Bronchial epithelial cell (primary cell): ENCODE data around the gene PFDN1. TPM values are rescaled to one million over a fixed set of nuclear protein-coding genes. Genes with fewer than 3 reads are reported as not detected.

Experiments used
- DNase-seq: peaks from one replicate; pipeline ENCODE4 v3.0.0-alpha.2; 2010; ENCODE audit warnings: low read depth
- FAIRE-seq: peaks from 2 replicates; lab custom pipeline; 2011; peaks lifted over from hg19 to GRCh38; lab: Jason Lieb, UNC
- H3K27me3 ChIP-seq: 2 replicates; pipeline ENCODE4 v1.5.1; 2011; ENCODE audit warnings: low read length; ENCODE audit not compliant: control insufficient read depth, insufficient read depth
- H3K36me3 ChIP-seq: 2 replicates; pipeline ENCODE4 v1.5.1; 2011; ENCODE audit warnings: low read length; ENCODE audit not compliant: control insufficient read depth, insufficient read depth
- H3K4me3 ChIP-seq: 2 replicates; pipeline ENCODE4 v1.5.1; 2011; ENCODE audit warnings: mild to moderate bottlenecking, low read depth, low read length, control low read depth
- total RNA-seq: library from RNA; depleted of rRNA; stranded (reverse); fragments of >200 nt; gene quantifications from 2 replicates; pipeline ENCODE4 v1.2.1, GENCODE V29; 2014
- TF ChIP-seq, protein P1 (sequence below): IDR thresholded peaks from 2 replicates; pipeline ENCODE4 v1.5.1; 2011; ENCODE audit warnings: mild to moderate bottlenecking, moderate library complexity, low read length, control low read depth, inconsistent platforms; ENCODE audit not compliant: insufficient read depth, severe bottlenecking

Gene PFDN1
- total RNA-seq, 1 donor from 2014 or later = 34.5 TPM

DNA sequence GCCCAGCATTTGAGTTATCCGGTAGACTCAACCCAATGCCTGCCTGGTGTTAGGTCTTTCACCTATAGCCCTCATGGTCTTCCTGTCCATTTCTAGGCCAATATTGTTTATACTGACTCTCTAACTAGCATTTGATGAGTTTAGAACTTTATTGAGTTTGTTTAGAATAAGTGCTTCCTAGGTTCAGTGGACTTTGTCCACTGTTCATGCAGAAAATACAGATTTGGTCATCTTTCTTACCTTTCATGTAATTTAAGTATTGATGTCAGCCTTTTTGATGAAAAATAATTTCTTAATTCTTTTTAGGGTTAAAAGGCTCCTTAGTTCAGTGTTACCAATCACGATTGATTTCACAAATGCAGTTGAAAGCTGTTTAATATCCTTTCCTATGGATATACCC lies 105.9 kb downstream of the PFDN1 start:
- DNase-seq (no peak), FAIRE-seq (no peak)
- H3K27me3 ChIP-seq = no peaks in the 10 kb centered on the region
- no peak overlapping the region for H3K4me3 ChIP-seq
- TF ChIP-seq, protein P1, sequence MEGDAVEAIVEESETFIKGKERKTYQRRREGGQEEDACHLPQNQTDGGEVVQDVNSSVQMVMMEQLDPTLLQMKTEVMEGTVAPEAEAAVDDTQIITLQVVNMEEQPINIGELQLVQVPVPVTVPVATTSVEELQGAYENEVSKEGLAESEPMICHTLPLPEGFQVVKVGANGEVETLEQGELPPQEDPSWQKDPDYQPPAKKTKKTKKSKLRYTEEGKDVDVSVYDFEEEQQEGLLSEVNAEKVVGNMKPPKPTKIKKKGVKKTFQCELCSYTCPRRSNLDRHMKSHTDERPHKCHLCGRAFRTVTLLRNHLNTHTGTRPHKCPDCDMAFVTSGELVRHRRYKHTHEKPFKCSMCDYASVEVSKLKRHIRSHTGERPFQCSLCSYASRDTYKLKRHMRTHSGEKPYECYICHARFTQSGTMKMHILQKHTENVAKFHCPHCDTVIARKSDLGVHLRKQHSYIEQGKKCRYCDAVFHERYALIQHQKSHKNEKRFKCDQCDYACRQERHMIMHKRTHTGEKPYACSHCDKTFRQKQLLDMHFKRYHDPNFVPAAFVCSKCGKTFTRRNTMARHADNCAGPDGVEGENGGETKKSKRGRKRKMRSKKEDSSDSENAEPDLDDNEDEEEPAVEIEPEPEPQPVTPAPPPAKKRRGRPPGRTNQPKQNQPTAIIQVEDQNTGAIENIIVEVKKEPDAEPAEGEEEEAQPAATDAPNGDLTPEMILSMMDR = no peak
- H3K36me3 ChIP-seq = peaks cover 1% of the 10 kb centered on the region

DNA sequence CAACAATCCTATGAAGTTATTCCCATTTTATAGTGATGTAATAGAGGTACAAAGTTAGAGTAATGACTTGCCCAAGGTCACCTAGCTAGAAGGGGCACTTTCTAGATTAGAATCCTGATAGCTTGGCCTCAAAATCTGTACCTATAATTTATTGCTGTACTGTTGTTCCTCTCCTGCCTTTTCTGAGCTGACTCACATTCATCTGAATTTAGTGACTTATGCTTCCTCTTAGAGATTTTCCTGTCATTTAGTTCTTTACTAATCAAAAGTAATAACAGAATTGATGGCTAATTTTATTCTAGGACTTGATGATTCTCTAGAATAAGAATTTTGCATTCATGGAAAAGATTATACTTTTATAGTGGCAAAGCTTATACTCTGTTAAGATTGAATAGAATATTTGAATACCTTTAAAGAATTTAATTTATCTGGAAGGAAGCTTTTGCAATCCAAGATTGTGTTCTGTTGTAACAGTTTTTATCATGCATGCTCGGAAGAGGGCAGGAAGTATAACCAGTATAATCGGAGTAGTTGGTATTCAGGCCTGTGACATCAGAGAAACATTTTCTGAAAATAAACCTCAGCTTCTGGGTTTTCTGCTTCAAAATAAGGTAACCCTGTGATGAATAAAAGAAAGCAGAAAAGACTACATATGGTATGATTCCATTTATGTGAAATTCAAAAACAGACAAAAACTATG lies 106.6 kb downstream of the PFDN1 start:
- DNase-seq (no peak), FAIRE-seq (no peak)
- Histone ChIP-seq H3K27me3 (no peaks in the 10 kb centered on the region), H3K36me3 (peaks cover 1% of the 10 kb centered on the region), H3K4me3 (no peak overlapping the region)
- TF ChIP-seq, protein P1 = no peak

Other genes starting within 250 kb of the PFDN1 start
- 6.6 and 12.3 TPM in 2 replicates for gene PURA, start 189.0 kb downstream of the PFDN1 start, total RNA-seq
- gene IGIP, start 177.2 kb downstream of the PFDN1 start, total RNA-seq = 5.3 and 5.9 TPM in 2 replicates
- 22.4 and 25.5 TPM in 2 replicates for gene CYSTM1, start 127.9 kb downstream of the PFDN1 start, total RNA-seq
- gene HBEGF, start 43.5 kb upstream of the PFDN1 start, total RNA-seq = 23.8 and 76.6 TPM in 2 replicates
- gene SLC4A9, start 57.1 kb upstream of the PFDN1 start, total RNA-seq = 0.38 TPM in 1 of 2 replicates, not detected in the other
- 77.1 and 85.8 TPM in 2 replicates for gene ANKHD1, start 98.7 kb upstream of the PFDN1 start, total RNA-seq
- gene EIF4EBP3, start 244.6 kb upstream of the PFDN1 start, total RNA-seq = 2.6 and 3.2 TPM in 2 replicates